ENCODE data around the gene AGT. TPM values are rescaled to one million over a fixed set of nuclear protein-coding genes. Genes with fewer than 3 reads are reported as not detected.

AGT gene
- total RNA-seq: 1.3 and 1.5 TPM in 2 replicates

DNA sequence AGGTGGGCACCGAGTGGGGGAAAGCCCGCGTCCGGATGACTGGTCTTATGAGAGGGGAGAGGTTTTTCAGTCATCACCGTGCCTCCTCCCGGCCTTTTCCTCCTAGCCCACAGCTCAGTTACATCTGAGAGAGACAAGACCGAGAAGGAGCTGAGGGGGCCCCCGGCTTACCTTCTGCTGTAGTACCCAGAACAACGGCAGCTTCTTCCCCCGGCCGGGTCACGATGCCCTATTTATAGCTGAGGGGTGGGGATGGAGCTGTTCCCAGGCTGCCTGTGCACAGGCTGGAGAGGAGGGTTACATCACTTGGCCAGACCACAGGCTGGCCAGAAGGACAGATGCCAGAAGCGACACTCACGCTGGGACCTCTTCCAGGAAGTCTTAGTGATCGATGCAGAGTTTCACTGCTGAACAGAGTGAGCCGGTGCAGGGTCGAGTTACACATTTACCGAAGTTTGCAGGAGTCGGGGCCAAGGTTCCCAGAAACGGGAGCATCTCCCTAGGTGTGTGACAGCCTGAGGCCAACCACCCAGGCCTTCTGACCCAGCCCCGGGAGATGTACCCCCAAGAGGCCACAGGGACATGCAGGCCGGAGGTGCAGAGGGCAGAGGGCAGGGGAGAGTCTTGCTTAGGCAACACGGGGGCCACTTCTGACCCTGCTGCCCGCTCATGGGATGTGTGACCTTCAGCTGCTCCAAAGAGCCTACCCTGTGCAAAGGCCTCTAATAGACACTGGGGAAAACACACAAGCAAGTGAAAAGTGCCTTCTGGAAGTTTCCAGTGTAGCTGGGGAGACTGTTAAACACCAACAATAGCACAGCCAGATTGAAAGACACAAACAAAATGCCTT lies at the start of gene AGT:
AGT (minus strand) TSS at position 208 of the 850 bp plus-strand sequence. CDS start 3,299 bp downstream, outside the sequence.

DNA sequence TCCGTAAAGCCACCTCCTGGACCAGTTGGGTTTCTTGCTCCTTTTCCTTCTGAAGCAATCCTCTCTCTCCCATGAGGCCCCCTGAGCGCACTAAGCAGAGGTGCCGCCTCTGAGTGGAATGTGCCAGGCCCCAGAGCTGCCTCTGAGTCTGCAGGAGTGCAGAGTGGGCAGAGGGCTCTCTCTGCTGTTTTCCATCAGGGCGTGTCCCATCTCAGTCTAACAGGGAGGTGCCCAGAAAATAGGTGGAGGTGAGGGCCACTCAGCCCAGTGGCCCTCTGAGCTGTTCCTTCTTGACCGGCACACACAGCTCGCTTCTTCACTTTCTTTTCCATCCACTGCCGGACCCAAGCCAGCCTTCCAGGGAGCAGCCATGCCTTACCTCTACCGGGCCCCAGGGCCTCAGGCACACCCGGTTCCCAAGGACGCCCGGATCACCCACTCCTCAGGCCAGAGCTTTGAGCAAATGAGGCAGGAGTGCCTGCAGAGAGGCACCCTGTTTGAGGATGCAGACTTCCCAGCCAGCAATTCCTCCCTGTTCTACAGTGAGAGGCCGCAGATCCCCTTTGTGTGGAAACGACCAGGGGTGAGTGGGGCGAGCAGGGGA lies 33.3 kb upstream of the AGT start, which contains the start of gene CAPN9:
CAPN9 (plus strand) TSS at position 262 of the 604 bp plus-strand sequence; CDS start at position 371, 109 bp downstream.

Other genes starting within 250 kb of the AGT start
- 18.9 and 19.3 TPM in 2 replicates for gene COG2, start 71.6 kb downstream of the AGT start, total RNA-seq
- gene CAPN9, start 33.3 kb upstream of the AGT start, total RNA-seq: not detected in 2 replicates
- 50.5 and 87.2 TPM in 2 replicates for gene C1orf198, start 154.4 kb upstream of the AGT start, total RNA-seq

All from aortic smooth muscle cell (primary cell).